ENCODE measurements around the gene HNRNPF. TPM values are rescaled to one million over a fixed set of nuclear protein-coding genes. Genes with fewer than 3 reads are reported as not detected.

Gene HNRNPF
- total RNA-seq, 1 experiment from 2014 or later = 198 TPM

- Mint-ChIP-seq H3K4me1 (ENCODE audit: insufficient read depth, unreplicated experiment) (peaks cover 9% of the 10 kb centered on the region), H3K36me3 (ENCODE audit: insufficient read depth, unreplicated experiment) (no peaks in the 10 kb centered on the region), H3K9me3 (ENCODE audit: unreplicated experiment) (no peaks in the 10 kb centered on the region), H3K4me3 (ENCODE audit: unreplicated experiment) (no peak overlapping the region), H3K27me3 (ENCODE audit: insufficient read depth, unreplicated experiment) (no peaks in the 10 kb centered on the region), H3K27ac (ENCODE audit: low read depth, unreplicated experiment) (no peak overlapping the region)
- no peak for DNase-seq (ENCODE audit: unreplicated experiment)
- intact Hi-C loops (cut with micrococcal nuclease) = loop anchor here (1.0 to 2.0 kb wide), 4 partner anchors 55 to 481 kb away; partner anchors contain the start of gene CSGALNACT2
- no TSS peak for BruUV-seq (replicated peaks)
- TF ChIP-seq CTCF (IDR thresholded peaks at IDR 0.05; ENCODE audit: unreplicated experiment) = no peak
- CTCF ChIA-PET = interaction anchor here (0.5 to 7.2 kb wide), 29 partner anchors 8 to 480 kb away, joined by 3 to 117 read pairs (median 4); no protein-coding TSS in a partner anchor
- POLR2A ChIA-PET = interaction anchor here (0.9 to 1.7 kb wide), 3 partner anchors 55 to 56 kb away, joined by 3 to 5 read pairs (median 4); no protein-coding TSS in a partner anchor
Measured at GRCh38 chr10:43347997-43348396, 61.0 kb downstream of the HNRNPF start.

- no peaks in the 10 kb centered on the region for H3K27me3 Mint-ChIP-seq (ENCODE audit: insufficient read depth, unreplicated experiment)
- no peak for TF ChIP-seq CTCF (IDR thresholded peaks at IDR 0.05; ENCODE audit: unreplicated experiment)
- intact Hi-C loops (cut with micrococcal nuclease) = no loop called here
- BruUV-seq (replicated peaks) = no TSS peak
- H3K4me3 Mint-ChIP-seq (ENCODE audit: unreplicated experiment) = no peak overlapping the region
- CTCF ChIA-PET = interaction anchor here (0.9 to 4.2 kb wide), 2 partner anchors 51 to 59 kb away, joined by 3 to 32 read pairs; no protein-coding TSS in a partner anchor
- DNase-seq (ENCODE audit: unreplicated experiment) = peak; percentile 28
- peaks cover 26% of the 10 kb centered on the region for H3K4me1 Mint-ChIP-seq (ENCODE audit: insufficient read depth, unreplicated experiment)
- no peaks in the 10 kb centered on the region for H3K9me3 Mint-ChIP-seq (ENCODE audit: unreplicated experiment)
- no peaks in the 10 kb centered on the region for H3K36me3 Mint-ChIP-seq (ENCODE audit: insufficient read depth, unreplicated experiment)
- H3K27ac Mint-ChIP-seq (ENCODE audit: low read depth, unreplicated experiment) = peak overlapping the region; percentile 7
- POLR2A ChIA-PET = no interaction called here
Measured at GRCh38 chr10:43344051-43344450, 64.9 kb downstream of the HNRNPF start.

- Mint-ChIP-seq H3K4me1 (ENCODE audit: insufficient read depth, unreplicated experiment) (peaks cover 26% of the 10 kb centered on the region), H3K27me3 (ENCODE audit: insufficient read depth, unreplicated experiment) (no peaks in the 10 kb centered on the region), H3K9me3 (ENCODE audit: unreplicated experiment) (no peaks in the 10 kb centered on the region), H3K4me3 (ENCODE audit: unreplicated experiment) (no peak overlapping the region), H3K36me3 (ENCODE audit: insufficient read depth, unreplicated experiment) (no peaks in the 10 kb centered on the region), H3K27ac (ENCODE audit: low read depth, unreplicated experiment) (no peak overlapping the region)
- ChIA-PET POLR2A (no interaction called here), CTCF (interaction anchor here (4.2 kb wide), 1 partner anchor 51 kb away, joined by 32 read pairs; no protein-coding TSS in a partner anchor)
- intact Hi-C loops (cut with micrococcal nuclease) = no loop called here
- BruUV-seq (replicated peaks) = no TSS peak
- no peak for DNase-seq (ENCODE audit: unreplicated experiment)
- no peak for TF ChIP-seq CTCF (IDR thresholded peaks at IDR 0.05; ENCODE audit: unreplicated experiment)
Measured at GRCh38 chr10:43343126-43343525, 65.9 kb downstream of the HNRNPF start.

GRCh38 chr10:43342279-43343125 lies 66.5 kb downstream of the HNRNPF start:
- Mint-ChIP-seq H3K9me3 (ENCODE audit: unreplicated experiment) (no peaks in the 10 kb centered on the region), H3K27me3 (ENCODE audit: insufficient read depth, unreplicated experiment) (no peaks in the 10 kb centered on the region), H3K27ac (ENCODE audit: low read depth, unreplicated experiment) (no peak overlapping the region), H3K4me3 (ENCODE audit: unreplicated experiment) (no peak overlapping the region), H3K4me1 (ENCODE audit: insufficient read depth, unreplicated experiment) (peaks cover 26% of the 10 kb centered on the region), H3K36me3 (ENCODE audit: insufficient read depth, unreplicated experiment) (no peaks in the 10 kb centered on the region)
- intact Hi-C loops (cut with micrococcal nuclease) = no loop called here
- DNase-seq (ENCODE audit: unreplicated experiment) = no peak
- no peak for TF ChIP-seq CTCF (IDR thresholded peaks at IDR 0.05; ENCODE audit: unreplicated experiment)
- ChIA-PET POLR2A (no interaction called here), CTCF (interaction anchor here (4.2 kb wide), 1 partner anchor 50 kb away, joined by 32 read pairs; no protein-coding TSS in a partner anchor)
- BruUV-seq (replicated peaks) = no TSS peak

All from MCF 10A (cell line).